RWPE1 (cell line): ENCODE results near the gene TAF5L.
"Not testable (repeated sequence)": the region's sequence is repeated elsewhere in the genome, so short reads cannot be mapped to it uniquely, and the experiment has no call there.

Experiments used
- CTCF ChIA-PET: fragments of 350-600 bp; sonication (Branson Sonifier 250); formaldehyde crosslinking; extraction: SDS; loops from one replicate; lab custom pipeline; 2021; lab: Yijun Ruan, JAX
- POLR2A ChIA-PET: fragments of 400-600 bp; formaldehyde crosslinking; extraction: SDS; loops from one replicate; lab custom pipeline; 2020; ENCODE audit warnings: antibody characterized with exemption; ENCODE audit not compliant: low non-redundant PET; lab: Yijun Ruan, JAX
- DNase-seq: peaks from one replicate; pipeline ENCODE4 v3.0.0; 2012; ENCODE audit warnings: low spot score
- H3K27ac ChIP-seq: fragments of 450-650 bp; 2 replicates; pipeline ENCODE4 v1.5.1; 2017
- TF ChIP-seq, protein P1 (sequence below): fragments of 450-650 bp; conservative IDR thresholded peaks from 2 replicates; pipeline ENCODE4 v1.5.1; 2017; ENCODE audit warnings: low read depth, mild to moderate bottlenecking

Gene TAF5L

DNA sequence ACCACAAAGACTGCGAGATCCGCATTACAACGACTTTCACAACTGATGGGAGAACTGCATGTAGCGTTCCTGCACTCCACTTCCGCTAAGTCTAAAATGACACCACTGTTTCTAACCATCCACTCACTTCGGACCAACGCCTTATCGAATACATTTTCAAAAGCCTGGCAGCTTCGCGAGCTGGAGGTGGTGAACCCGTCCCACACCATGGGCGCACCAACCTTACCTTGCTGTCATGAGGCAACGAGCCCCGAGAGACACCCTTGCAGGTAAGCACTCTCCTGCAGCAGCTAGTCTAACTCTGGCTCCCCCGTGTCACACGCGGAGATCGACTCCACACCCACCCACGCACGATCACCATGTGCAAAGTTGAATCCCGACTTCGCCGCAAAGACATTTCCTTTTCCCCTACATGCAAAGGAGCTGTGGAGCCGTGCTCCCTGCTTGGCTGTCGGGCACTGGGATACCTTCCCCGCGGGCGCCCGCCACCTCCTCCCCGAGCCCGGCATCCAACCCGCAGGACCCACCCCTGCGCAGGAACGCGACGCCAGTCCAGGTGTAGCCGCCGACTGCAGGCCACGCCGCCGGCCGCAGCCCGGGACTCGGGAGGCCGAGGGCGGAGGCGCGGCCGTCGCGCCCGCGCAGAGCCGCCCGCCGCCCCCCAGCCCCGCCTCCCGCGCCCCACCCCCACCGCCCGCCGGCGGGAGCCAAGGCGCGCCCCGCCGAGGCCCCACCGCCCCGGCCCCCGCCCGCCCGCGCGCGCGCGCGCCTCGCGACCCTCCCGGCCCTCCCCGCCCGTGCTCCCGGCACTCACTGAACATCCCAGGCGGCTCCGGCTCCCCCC, 629 bp downstream of the TAF5L start:
- ChIA-PET CTCF (no interaction called here), POLR2A (no interaction called here)
- TF ChIP-seq, protein P1, sequence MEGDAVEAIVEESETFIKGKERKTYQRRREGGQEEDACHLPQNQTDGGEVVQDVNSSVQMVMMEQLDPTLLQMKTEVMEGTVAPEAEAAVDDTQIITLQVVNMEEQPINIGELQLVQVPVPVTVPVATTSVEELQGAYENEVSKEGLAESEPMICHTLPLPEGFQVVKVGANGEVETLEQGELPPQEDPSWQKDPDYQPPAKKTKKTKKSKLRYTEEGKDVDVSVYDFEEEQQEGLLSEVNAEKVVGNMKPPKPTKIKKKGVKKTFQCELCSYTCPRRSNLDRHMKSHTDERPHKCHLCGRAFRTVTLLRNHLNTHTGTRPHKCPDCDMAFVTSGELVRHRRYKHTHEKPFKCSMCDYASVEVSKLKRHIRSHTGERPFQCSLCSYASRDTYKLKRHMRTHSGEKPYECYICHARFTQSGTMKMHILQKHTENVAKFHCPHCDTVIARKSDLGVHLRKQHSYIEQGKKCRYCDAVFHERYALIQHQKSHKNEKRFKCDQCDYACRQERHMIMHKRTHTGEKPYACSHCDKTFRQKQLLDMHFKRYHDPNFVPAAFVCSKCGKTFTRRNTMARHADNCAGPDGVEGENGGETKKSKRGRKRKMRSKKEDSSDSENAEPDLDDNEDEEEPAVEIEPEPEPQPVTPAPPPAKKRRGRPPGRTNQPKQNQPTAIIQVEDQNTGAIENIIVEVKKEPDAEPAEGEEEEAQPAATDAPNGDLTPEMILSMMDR: no peak
- peak overlapping the region; percentile 87 for H3K27ac ChIP-seq
- DNase-seq: peak; percentile 75

DNA sequence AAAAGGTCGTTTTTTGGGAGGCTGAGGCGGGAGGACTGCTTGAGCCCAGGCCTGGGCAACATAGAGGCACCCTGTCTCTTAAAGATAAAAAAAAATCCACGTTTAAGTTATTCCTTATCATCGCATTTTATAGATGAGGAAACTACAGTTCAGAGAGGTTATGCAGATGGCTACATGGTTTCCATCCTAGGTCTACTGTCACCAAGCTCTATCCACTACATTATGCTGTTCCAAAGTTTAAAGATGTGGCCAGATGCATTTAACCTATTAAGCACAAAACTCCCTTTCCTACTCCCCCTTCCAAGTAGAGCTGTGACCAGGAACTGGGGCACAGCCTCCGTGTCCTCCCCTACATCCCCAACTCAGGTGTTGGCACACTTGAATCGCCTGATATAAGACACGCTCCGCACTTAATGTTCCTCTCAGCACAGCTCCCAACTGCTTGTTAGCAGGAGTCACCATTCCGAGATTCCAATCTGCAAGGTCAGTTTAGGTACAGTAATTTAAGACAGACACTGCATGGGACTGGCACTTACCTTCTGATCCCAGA, 1.3 kb downstream of the TAF5L start:
- peak overlapping the region; percentile 87 for H3K27ac ChIP-seq
- TF ChIP-seq, protein P1: no peak

DNA sequence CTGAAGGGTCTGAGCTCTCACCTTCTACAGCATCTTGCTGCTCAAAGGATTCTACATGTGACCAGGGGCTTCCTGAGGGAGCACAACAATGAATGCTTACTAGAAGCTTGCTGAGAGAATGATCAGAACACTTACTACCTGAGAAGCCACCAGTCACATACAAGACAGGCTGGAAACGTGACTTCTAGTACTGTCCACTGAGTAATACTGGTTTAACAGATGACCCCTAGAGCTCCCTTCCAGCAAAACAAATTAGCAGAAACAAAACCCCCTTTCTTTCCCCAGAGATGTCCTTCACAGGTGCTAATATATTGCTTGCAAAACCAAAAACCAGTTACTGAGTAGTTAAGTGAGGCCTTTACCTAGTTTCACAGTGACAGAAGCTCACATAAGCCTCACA, 2.1 kb downstream of the TAF5L start:
- ChIA-PET CTCF (interaction anchor here (0.6 kb wide), 2 partner anchors 25 to 594 kb away, joined by 3 read pairs; no protein-coding TSS in a partner anchor), POLR2A (no interaction called here)
- no peak overlapping the region for H3K27ac ChIP-seq
- TF ChIP-seq, protein P1: no peak
- DNase-seq: no peak

More for the DNA sequence above, 1.3 kb downstream of the TAF5L start:
- POLR2A ChIA-PET: no interaction called here
- CTCF ChIA-PET: interaction anchor here (0.6 kb wide), 1 partner anchor 26 kb away, joined by 3 read pairs; no protein-coding TSS in a partner anchor
- DNase-seq: no peak

DNA sequence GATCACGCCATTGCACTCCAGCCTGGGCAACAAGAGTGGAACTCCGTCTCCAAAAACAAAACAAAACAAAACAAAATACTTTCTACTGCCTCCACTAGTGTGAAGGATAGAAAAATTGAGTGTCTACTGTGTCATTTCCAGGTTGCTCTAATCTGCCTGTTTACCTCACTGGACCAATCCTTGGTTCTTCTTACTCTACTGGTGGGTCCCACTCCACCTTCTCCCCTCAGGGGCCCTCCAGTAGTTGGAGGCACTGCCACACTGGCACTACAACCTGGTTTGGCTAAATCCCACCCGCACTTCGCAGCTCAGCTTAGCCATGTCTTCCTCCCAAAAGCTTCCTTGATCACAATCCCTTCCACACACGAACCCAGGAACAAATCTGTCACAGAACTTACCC, 2.7 kb downstream of the TAF5L start:
- no peak for DNase-seq
- POLR2A ChIA-PET: no interaction called here
- peak overlapping the region; percentile 3; the same call in 1 of the 2 replicates for H3K27ac ChIP-seq
- CTCF ChIA-PET: interaction anchor here (0.6 kb wide), 1 partner anchor 595 kb away, joined by 3 read pairs; no protein-coding TSS in a partner anchor
- TF ChIP-seq, protein P1: no peak

DNA sequence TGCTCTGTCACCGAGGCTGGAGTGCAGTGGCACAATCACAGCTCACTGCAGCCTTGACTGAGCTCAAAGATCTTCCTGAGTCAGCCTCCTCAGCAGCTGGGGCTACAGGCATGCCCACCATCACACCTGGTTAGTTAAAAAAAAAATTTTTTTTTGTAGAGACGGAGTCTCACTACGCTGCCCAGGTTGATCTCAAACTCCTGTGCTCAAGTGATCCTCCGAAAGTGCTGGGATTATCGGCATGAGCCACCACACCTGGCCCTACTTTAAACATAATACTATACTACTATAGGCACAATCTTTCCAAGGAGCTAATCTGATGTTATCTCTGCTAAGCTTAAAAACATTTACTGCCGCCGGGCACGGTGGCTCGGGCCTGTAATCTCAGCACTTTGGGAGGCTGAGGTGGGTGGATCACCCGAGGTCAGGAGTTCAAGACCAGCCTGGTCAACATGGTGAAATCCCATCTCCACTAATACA, 3.2 kb downstream of the TAF5L start:
- peak overlapping the region; percentile 3; the same call in 1 of the 2 replicates for H3K27ac ChIP-seq
- DNase-seq, CTCF ChIA-PET, POLR2A ChIA-PET: not testable (repeated sequence)

DNA sequence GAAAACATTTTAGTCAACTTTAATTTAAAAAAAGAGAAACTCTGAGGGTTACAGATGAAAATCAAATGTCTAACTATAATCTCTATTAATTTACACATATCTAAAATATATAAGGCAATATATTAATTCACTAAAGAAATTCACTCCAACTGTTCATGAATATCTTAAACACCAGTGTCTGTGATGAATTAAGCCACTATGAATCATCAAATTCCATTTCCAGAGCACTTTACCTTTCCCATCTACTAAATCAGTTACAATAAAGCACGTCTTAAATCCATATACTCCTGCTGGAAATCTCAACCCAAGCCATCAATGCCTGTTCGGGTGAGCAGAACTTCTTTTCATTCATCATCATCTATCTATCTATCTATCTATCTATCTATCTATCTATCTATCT, 4.3 kb downstream of the TAF5L start:
- ChIA-PET CTCF (no interaction called here), POLR2A (no interaction called here)
- no peak overlapping the region for H3K27ac ChIP-seq
- TF ChIP-seq, protein P1: no peak
- peak; percentile 9 for DNase-seq
